ENCODE data around the gene KDR. TPM values are rescaled to one million over a fixed set of nuclear protein-coding genes. Genes with fewer than 3 reads are reported as not detected.

KDR gene
- total and polyA plus RNA-seq, 4 donors = 6.1 to 39.1 (median 24.6) TPM

DNA sequence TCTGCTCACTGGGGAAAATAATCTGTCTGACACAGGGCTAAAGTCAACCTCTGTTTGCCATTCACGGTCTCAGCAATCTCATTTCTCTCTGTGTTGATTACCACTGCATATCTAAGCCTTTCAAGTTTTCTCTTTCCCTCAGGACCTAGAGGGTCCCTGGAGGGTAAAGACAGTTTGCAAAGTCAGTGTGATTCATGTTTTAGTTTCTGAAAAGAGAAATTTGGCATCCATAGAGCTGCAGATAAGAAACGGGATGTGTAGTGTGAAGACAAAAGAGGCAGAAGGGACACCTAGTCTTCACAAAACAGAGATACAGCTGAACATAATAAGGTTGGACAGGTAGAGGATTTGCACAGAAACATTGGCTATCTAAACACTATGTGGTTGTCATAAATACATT is 34.5 kb upstream of the KDR start:
- DNase-seq (ENCODE audit: low spot score) = no peak
- H3K27me3 ChIP-seq (ENCODE audit: control insufficient read depth in 4 of 4, insufficient read depth in 4 of 4, low read length in 3 of 4) = peaks cover 0 to 6% (median 0%) of the 10 kb centered on the region in 4 donors
- TF ChIP-seq, protein P1, sequence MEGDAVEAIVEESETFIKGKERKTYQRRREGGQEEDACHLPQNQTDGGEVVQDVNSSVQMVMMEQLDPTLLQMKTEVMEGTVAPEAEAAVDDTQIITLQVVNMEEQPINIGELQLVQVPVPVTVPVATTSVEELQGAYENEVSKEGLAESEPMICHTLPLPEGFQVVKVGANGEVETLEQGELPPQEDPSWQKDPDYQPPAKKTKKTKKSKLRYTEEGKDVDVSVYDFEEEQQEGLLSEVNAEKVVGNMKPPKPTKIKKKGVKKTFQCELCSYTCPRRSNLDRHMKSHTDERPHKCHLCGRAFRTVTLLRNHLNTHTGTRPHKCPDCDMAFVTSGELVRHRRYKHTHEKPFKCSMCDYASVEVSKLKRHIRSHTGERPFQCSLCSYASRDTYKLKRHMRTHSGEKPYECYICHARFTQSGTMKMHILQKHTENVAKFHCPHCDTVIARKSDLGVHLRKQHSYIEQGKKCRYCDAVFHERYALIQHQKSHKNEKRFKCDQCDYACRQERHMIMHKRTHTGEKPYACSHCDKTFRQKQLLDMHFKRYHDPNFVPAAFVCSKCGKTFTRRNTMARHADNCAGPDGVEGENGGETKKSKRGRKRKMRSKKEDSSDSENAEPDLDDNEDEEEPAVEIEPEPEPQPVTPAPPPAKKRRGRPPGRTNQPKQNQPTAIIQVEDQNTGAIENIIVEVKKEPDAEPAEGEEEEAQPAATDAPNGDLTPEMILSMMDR (IDR thresholded peaks at IDR 0.05; ENCODE audit: low read depth, low read length, missing input control) = no peak
- TF ChIP-seq, protein P2, sequence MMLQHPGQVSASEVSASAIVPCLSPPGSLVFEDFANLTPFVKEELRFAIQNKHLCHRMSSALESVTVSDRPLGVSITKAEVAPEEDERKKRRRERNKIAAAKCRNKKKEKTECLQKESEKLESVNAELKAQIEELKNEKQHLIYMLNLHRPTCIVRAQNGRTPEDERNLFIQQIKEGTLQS (IDR thresholded peaks at IDR 0.05) = no peak
- TF ChIP-seq EGR1 (IDR thresholded peaks at IDR 0.05; ENCODE audit: low read depth in 2 of 2) = no peak
- TF ChIP-seq FOXA1 (IDR thresholded peaks at IDR 0.05) = no peak
- H3K9ac ChIP-seq (ENCODE audit: low read depth in 1 of 2, low read length in 2 of 2) = no peak overlapping the region
- H3K4me1 ChIP-seq (ENCODE audit: control insufficient read depth in 4 of 4, insufficient read depth in 4 of 4, low read length in 3 of 4) = no peaks in the 10 kb centered on the region
- WGBS = 44% methylated on average over 2 of the region's 2 CpGs
- H3K9me3 ChIP-seq (ENCODE audit: control insufficient read depth in 4 of 4, low read length in 3 of 4) = no peaks in the 10 kb centered on the region
- no peak overlapping the region for H3K27ac ChIP-seq (ENCODE audit: low read depth in 1 of 2, low read length in 2 of 2)
- H3K4me3 ChIP-seq (ENCODE audit: low read depth in 1 of 3, low read length in 3 of 3) = no peak overlapping the region
- H3K36me3 ChIP-seq (ENCODE audit: control insufficient read depth in 4 of 4, insufficient read depth in 3 of 4, low read depth in 1 of 4, low read length in 3 of 4) = no peaks in the 10 kb centered on the region

DNA sequence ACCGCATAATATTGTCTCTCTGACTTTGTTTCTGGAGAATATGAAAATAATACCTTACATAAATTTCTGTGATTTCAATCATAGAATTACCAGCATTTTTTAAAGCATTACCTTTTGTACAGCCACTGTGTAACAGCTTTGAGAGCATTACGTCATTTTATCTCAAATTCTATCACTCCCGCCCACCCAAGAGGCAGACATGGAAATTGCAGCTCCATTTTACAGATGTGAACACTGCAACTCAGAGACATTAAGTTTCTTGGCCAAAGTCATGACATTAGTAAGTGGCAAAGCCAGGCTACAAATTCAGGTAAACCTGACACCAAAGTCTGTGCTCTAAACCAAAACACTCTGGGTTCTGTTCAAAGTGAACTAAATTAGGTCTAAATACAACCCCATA is 33.6 kb upstream of the KDR start:
- 67% methylated on average over 3 of the region's 3 CpGs for WGBS
- Histone ChIP-seq H3K36me3 (ENCODE audit: control insufficient read depth in 4 of 4, insufficient read depth in 3 of 4, low read depth in 1 of 4, low read length in 3 of 4) (no peaks in the 10 kb centered on the region), H3K4me1 (ENCODE audit: control insufficient read depth in 4 of 4, insufficient read depth in 4 of 4, low read length in 3 of 4) (no peaks in the 10 kb centered on the region), H3K27me3 (ENCODE audit: control insufficient read depth in 4 of 4, insufficient read depth in 4 of 4, low read length in 3 of 4) (peaks cover 0 to 6% (median 0%) of the 10 kb centered on the region in 4 donors), H3K9me3 (ENCODE audit: control insufficient read depth in 4 of 4, low read length in 3 of 4) (no peaks in the 10 kb centered on the region), H3K4me3 (ENCODE audit: low read depth in 1 of 3, low read length in 3 of 3) (no peak overlapping the region), H3K27ac (ENCODE audit: low read depth in 1 of 2, low read length in 2 of 2) (no peak overlapping the region), H3K9ac (ENCODE audit: low read depth in 1 of 2, low read length in 2 of 2) (no peak overlapping the region)
- DNase-seq (ENCODE audit: low spot score) = no peak
- TF ChIP-seq HNF4G (IDR thresholded peaks at IDR 0.05) (no peak), YY1 (IDR thresholded peaks at IDR 0.05) (no peak), JUND (IDR thresholded peaks at IDR 0.05) (no peak), SP1 (IDR thresholded peaks at IDR 0.05) (no peak), EGR1 (IDR thresholded peaks at IDR 0.05; ENCODE audit: low read depth in 2 of 2) (no peak), RXRA (IDR thresholded peaks at IDR 0.05) (no peak), HNF4A (conservative IDR thresholded peaks at IDR 0.05) (no peak), TAF1 (conservative IDR thresholded peaks at IDR 0.05) (no peak), FOXA1 (IDR thresholded peaks at IDR 0.05) (no peak), FOXA2 (IDR thresholded peaks at IDR 0.05) (no peak), NR2F2 (IDR thresholded peaks at IDR 0.05) (no peak)
- TF ChIP-seq, protein P3, sequence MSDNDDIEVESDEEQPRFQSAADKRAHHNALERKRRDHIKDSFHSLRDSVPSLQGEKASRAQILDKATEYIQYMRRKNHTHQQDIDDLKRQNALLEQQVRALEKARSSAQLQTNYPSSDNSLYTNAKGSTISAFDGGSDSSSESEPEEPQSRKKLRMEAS (IDR thresholded peaks at IDR 0.05) = no peak
- TF ChIP-seq, protein P4, sequence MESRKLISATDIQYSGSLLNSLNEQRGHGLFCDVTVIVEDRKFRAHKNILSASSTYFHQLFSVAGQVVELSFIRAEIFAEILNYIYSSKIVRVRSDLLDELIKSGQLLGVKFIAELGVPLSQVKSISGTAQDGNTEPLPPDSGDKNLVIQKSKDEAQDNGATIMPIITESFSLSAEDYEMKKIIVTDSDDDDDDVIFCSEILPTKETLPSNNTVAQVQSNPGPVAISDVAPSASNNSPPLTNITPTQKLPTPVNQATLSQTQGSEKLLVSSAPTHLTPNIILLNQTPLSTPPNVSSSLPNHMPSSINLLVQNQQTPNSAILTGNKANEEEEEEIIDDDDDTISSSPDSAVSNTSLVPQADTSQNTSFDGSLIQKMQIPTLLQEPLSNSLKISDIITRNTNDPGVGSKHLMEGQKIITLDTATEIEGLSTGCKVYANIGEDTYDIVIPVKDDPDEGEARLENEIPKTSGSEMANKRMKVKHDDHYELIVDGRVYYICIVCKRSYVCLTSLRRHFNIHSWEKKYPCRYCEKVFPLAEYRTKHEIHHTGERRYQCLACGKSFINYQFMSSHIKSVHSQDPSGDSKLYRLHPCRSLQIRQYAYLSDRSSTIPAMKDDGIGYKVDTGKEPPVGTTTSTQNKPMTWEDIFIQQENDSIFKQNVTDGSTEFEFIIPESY (IDR thresholded peaks at IDR 0.05) = no peak
- TF ChIP-seq, protein P5, sequence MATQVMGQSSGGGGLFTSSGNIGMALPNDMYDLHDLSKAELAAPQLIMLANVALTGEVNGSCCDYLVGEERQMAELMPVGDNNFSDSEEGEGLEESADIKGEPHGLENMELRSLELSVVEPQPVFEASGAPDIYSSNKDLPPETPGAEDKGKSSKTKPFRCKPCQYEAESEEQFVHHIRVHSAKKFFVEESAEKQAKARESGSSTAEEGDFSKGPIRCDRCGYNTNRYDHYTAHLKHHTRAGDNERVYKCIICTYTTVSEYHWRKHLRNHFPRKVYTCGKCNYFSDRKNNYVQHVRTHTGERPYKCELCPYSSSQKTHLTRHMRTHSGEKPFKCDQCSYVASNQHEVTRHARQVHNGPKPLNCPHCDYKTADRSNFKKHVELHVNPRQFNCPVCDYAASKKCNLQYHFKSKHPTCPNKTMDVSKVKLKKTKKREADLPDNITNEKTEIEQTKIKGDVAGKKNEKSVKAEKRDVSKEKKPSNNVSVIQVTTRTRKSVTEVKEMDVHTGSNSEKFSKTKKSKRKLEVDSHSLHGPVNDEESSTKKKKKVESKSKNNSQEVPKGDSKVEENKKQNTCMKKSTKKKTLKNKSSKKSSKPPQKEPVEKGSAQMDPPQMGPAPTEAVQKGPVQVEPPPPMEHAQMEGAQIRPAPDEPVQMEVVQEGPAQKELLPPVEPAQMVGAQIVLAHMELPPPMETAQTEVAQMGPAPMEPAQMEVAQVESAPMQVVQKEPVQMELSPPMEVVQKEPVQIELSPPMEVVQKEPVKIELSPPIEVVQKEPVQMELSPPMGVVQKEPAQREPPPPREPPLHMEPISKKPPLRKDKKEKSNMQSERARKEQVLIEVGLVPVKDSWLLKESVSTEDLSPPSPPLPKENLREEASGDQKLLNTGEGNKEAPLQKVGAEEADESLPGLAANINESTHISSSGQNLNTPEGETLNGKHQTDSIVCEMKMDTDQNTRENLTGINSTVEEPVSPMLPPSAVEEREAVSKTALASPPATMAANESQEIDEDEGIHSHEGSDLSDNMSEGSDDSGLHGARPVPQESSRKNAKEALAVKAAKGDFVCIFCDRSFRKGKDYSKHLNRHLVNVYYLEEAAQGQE (IDR thresholded peaks at IDR 0.05) = no peak
- TF ChIP-seq, protein P1 (IDR thresholded peaks at IDR 0.05; ENCODE audit: low read depth, low read length, missing input control) = no peak
- TF ChIP-seq, protein P2 (IDR thresholded peaks at IDR 0.05) = no peak
